GM12878 (cell line): ENCODE results near the gene KCTD6. TPM values are rescaled to one million over a fixed set of nuclear protein-coding genes. Genes with fewer than 3 reads are reported as not detected.

ENCODE experiments used
- ATAC-seq: fragments of 200-7000 bp; cut with Tn5 transposase; 3 replicates; pipeline ENCODE4 v1.9.1; 2020; ENCODE audit warnings: mild to moderate bottlenecking, moderate library complexity
- Bru-seq: library from RNA; stranded (reverse); fragments of 400-500 nt; gene quantifications from one replicate; lab custom pipeline; 2021; lab: Mats Ljungman, UMichigan
- BruChase-seq, 2 experiments: library from RNA; stranded (reverse); fragments of 400-500 nt; gene quantifications; one replicate each; lab custom pipeline; 2021; lab: Mats Ljungman, UMichigan
- BruUV-seq: library from RNA; stranded (reverse); fragments of 400-500 nt; replicated peaks from 2 replicates; lab custom pipeline; 2021; lab: Mats Ljungman, UMichigan
- CTCF ChIA-PET: fragments of 300-600 bp; sonication (Branson Sonifier 250); formaldehyde crosslinking; extraction: SDS; loops from one replicate; lab custom pipeline; 2021; ENCODE audit warnings: inconsistent platforms; lab: Yijun Ruan, JAX
- POLR2A ChIA-PET: fragments of 350-600 bp; formaldehyde crosslinking; extraction: SDS; loops from one replicate; lab custom pipeline; 2021; ENCODE audit warnings: inconsistent platforms; lab: Charles Lee
- RAD21 ChIA-PET: fragments of 300-600 bp; sonication (Branson Sonifier 250); formaldehyde crosslinking; loops from one replicate; lab custom pipeline; 2023; ENCODE audit warnings: antibody characterized with exemption; ENCODE audit not compliant: unreplicated experiment; lab: Charles Lee
- SMC1A ChIA-PET: fragments of 300-600 bp; sonication (Branson Sonifier 250); formaldehyde crosslinking; loops from one replicate; lab custom pipeline; 2023; ENCODE audit not compliant: unreplicated experiment, uncharacterized antibody; lab: Charles Lee
- DNase-seq: peaks from one replicate; pipeline ENCODE4 v3.0.0-alpha.2; 2011; ENCODE audit warnings: low read depth, low spot score
- FAIRE-seq: peaks from 3 replicates; lab custom pipeline; 2011; peaks lifted over from hg19 to GRCh38; lab: Jason Lieb, UNC
- H2AFZ ChIP-seq: 2 replicates; pipeline ENCODE4 v1.6.0; 2011; ENCODE audit warnings: low read depth, low read length, control low read depth; ENCODE audit not compliant: control insufficient read depth
- H3K27ac ChIP-seq: 2 replicates; pipeline ENCODE4 v1.5.1; 2011; ENCODE audit warnings: control low read depth; ENCODE audit not compliant: control insufficient read depth, insufficient read depth
- H3K27me3 ChIP-seq, 2 experiments: replicated peaks in 1 of 2; 2 replicates each; pipeline versions ENCODE4 v1.6.0 to v1.6.1; 2011; ENCODE audit warnings: low read length in 1 of 2; ENCODE audit not compliant: control insufficient read depth in 2 of 2, insufficient read depth in 2 of 2
- H3K36me3 ChIP-seq, 2 experiments: 2 replicates each; pipeline ENCODE4 v1.5.1; 2011; ENCODE audit warnings: low read length in 1 of 2; ENCODE audit not compliant: control insufficient read depth in 2 of 2, insufficient read depth in 2 of 2
- H3K4me1 ChIP-seq: 2 replicates; pipeline ENCODE4 v1.6.1; 2011; ENCODE audit warnings: mild to moderate bottlenecking, low read length, moderate library complexity, mixed read lengths; ENCODE audit not compliant: control insufficient read depth, insufficient read depth
- H3K4me2 ChIP-seq: 2 replicates; pipeline ENCODE4 v1.6.0; 2011; ENCODE audit warnings: control low read depth; ENCODE audit not compliant: control insufficient read depth, insufficient read depth
- H3K4me3 ChIP-seq: fragments of 200-600 bp; sonication (generic); 2 replicates; pipeline ENCODE4 v1.5.1; 2016
- H3K79me2 ChIP-seq: 2 replicates; pipeline ENCODE4 v1.6.0; 2011; ENCODE audit warnings: low read length; ENCODE audit not compliant: control insufficient read depth, insufficient read depth
- H3K9ac ChIP-seq: 2 replicates; pipeline ENCODE4 v1.8.0; 2011; ENCODE audit warnings: low read length, control low read depth, mixed read lengths; ENCODE audit not compliant: control insufficient read depth, insufficient read depth
- H3K9me3 ChIP-seq: replicated peaks from 3 replicates; pipeline ENCODE4 v1.5.1; 2011; ENCODE audit warnings: mild to moderate bottlenecking, low read length; ENCODE audit not compliant: control insufficient read depth, insufficient read depth
- H4K20me1 ChIP-seq: 2 replicates; pipeline ENCODE4 v1.6.0; 2011; ENCODE audit not compliant: control insufficient read depth, insufficient read depth
- BCL3 ChIP-seq: IDR thresholded peaks from 2 replicates; pipeline ENCODE4 v1.6.1; 2011; ENCODE audit warnings: borderline replicate concordance, low read depth, mild to moderate bottlenecking, moderate library complexity, low read length; ENCODE audit not compliant: insufficient read depth, poor library complexity, severe bottlenecking
- BHLHE40 ChIP-seq, 2 experiments: fragments of 450-650 bp in 1 of 2; IDR thresholded peaks; 2 replicates each; pipeline ENCODE4 v1.6.1; 2011 to 2017; ENCODE audit warnings: low read depth in 2 of 2, borderline replicate concordance in 1 of 2, improper control_type of control experiment in 1 of 2, low read length in 1 of 2, mild to moderate bottlenecking in 1 of 2
- DPF2 ChIP-seq: fragments of 450-650 bp; IDR thresholded peaks from 2 replicates; pipeline ENCODE4 v1.6.1; 2017; ENCODE audit warnings: mild to moderate bottlenecking
- EGR1 ChIP-seq, 2 experiments: IDR thresholded peaks; 1 replicate in 1 of 2; 2 replicates in 1 of 2; pipeline ENCODE4 v1.6.1; 2011 to 2012; ENCODE audit warnings: low read depth in 2 of 2, low read length in 2 of 2, borderline replicate concordance in 1 of 2, mild to moderate bottlenecking in 1 of 2, moderate library complexity in 1 of 2
- EP300 ChIP-seq, 2 experiments: fragments of 150-350 bp in 1 of 2; IDR thresholded peaks; 2 replicates each; pipeline ENCODE4 v1.6.1; 2011 to 2012; ENCODE audit warnings: low read depth in 2 of 2, low read length in 2 of 2, borderline replicate concordance in 1 of 2, improper control_type of control experiment in 1 of 2, inconsistent platforms in 1 of 2; ENCODE audit not compliant: control insufficient read depth in 1 of 2
- ETV6 ChIP-seq, 2 experiments: fragments of 450-650 bp in 1 of 2; IDR thresholded peaks in 1 of 2; conservative IDR thresholded peaks in 1 of 2; 2 replicates each; pipeline ENCODE4 v1.6.1; 2014; ENCODE audit warnings: antibody characterized with exemption in 1 of 2, borderline replicate concordance in 1 of 2, low read depth in 1 of 2, mild to moderate bottlenecking in 1 of 2, moderate library complexity in 1 of 2
- HDGF ChIP-seq: fragments of 450-650 bp; IDR thresholded peaks from 2 replicates; pipeline ENCODE4 v1.6.1; 2016; ENCODE audit warnings: antibody characterized with exemption
- IRF5 ChIP-seq: fragments of 450-650 bp; IDR thresholded peaks from 2 replicates; pipeline ENCODE4 v1.6.1; 2017; ENCODE audit warnings: borderline replicate concordance
- MEF2A ChIP-seq: IDR thresholded peaks from 2 replicates; pipeline ENCODE4 v1.6.1; 2011; ENCODE audit warnings: low read depth, mild to moderate bottlenecking, low read length, moderate library complexity; ENCODE audit not compliant: insufficient read depth
- NFXL1 ChIP-seq: fragments of 450-650 bp; IDR thresholded peaks from 2 replicates; pipeline ENCODE4 v1.6.1; 2017; ENCODE audit warnings: antibody characterized with exemption, mild to moderate bottlenecking, borderline replicate concordance
- NR2F1 ChIP-seq: fragments of 450-650 bp; conservative IDR thresholded peaks from 2 replicates; pipeline ENCODE4 v1.6.1; 2017; ENCODE audit warnings: mild to moderate bottlenecking
- TCF12 ChIP-seq: IDR thresholded peaks from 2 replicates; pipeline ENCODE4 v1.6.1; 2011; ENCODE audit warnings: low read depth, mild to moderate bottlenecking, low read length
- YY1 ChIP-seq: IDR thresholded peaks from 2 replicates; pipeline ENCODE4 v1.6.1; 2011; ENCODE audit warnings: low read depth, mild to moderate bottlenecking, low read length
- WGBS: methylation state at CpG from one replicate; pipeline ENCODE4 v1.1.6; 2016; ENCODE audit warnings: low lambda C conversion rate; ENCODE audit not compliant: insufficient replicate concordance, insufficient coverage; ENCODE audit errors: missing lambda C conversion rate; 5-methylcytosine and 5-hydroxymethylcytosine counted together
- in situ Hi-C: fragments of 300-500 bp; cut with MboI; formaldehyde crosslinking; loops from 9 replicates; pipeline ENCODE4 v1.14.3; 2018; ENCODE audit warnings: mixed read lengths
- intact Hi-C: fragments of 100-400 bp; cut with micrococcal nuclease; formaldehyde crosslinking; loops from one replicate; pipeline ENCODE4 v1.14.2; 2022; ENCODE audit not compliant: unreplicated experiment
- long read RNA-seq, 2 experiments: library from polyadenylated mRNA; unstranded; transcript quantifications; one replicate each; pipeline ENCODE4 v2.0.0, GENCODE V29; 2019 to 2020
- polyA minus RNA-seq, 3 experiments: library from RNA; depleted of rRNA, polyadenylated mRNA; stranded (reverse); fragments of >200 nt; gene quantifications; 2 replicates each; pipeline ENCODE4 v1.2.3, GENCODE V29; 2011
- polyA plus RNA-seq, 11 experiments: library from polyadenylated mRNA; depleted of rRNA in 4 of 11; unstranded in 6 of 11; stranded (reverse) in 5 of 11; fragments of >200 nt; fragmentation: Nextera tagmentation in 4 of 11; fragmentation: Illumina TruSeq in 1 of 11; extraction: Ambion mirVana in 4 of 11; extraction: Trizol in 1 of 11; gene quantifications; 1 replicate in 1 of 11; 2 replicates in 10 of 11; pipeline versions ENCODE4 v1.2.1 to v1.2.3, GENCODE V29; 2011 to 2016; ENCODE audit warnings: inconsistent platforms in 2 of 11, missing spikeins in 2 of 11, low read depth in 1 of 11
- total RNA-seq, 4 experiments: library from RNA; depleted of rRNA in 3 of 4; stranded (reverse); fragments of >200 nt in 3 of 4; fragmentation: Illumina TruSeq in 1 of 4; extraction: Trizol in 1 of 4; gene quantifications; 2 replicates each; pipeline versions ENCODE4 v1.2.1 to v1.2.3, GENCODE V29; 2013 to 2021

KCTD6 gene
- 14.7 and 18.0 TPM in 2 replicates for total RNA-seq (2013; cell fraction: nucleolus; rRNA removed)
- total RNA-seq (2014; rRNA removed) (6.7 and 8.8 TPM in 2 replicates), total RNA-seq (2014; rRNA removed; fragmentation: Illumina TruSeq; extraction: Trizol) (9.0 and 10.6 TPM in 2 replicates), total RNA-seq (2021) (5.2 and 5.8 TPM in 2 replicates), polyA plus RNA-seq (2011; rRNA removed) (10.3 and 12.0 TPM in 2 replicates), polyA plus RNA-seq (2014; fragmentation: Illumina TruSeq; extraction: Trizol) (10.7 and 13.1 TPM in 2 replicates), polyA plus RNA-seq (2014; fragmentation: Nextera tagmentation; extraction: Ambion mirVana) (1 to 10 TPM; 9.1 to 9.4 TPM), polyA plus RNA-seq (2014; rRNA removed) (7.5 and 8.2 TPM in 2 replicates), polyA plus RNA-seq (2016; fragmentation: Nextera tagmentation; extraction: Ambion mirVana) (1 to 10 TPM; 6.1 to 8.4 TPM), polyA minus RNA-seq (2011; rRNA and poly(A)+ RNA removed) (5.5 and 6.1 TPM in 2 replicates), Bru-seq, nascent RNA (percentile 67 among the genes with signal in this experiment), BruChase-seq, experiment 1, labeled RNA remaining after a 6-hour chase (percentile 61 among the genes with signal in this experiment), BruChase-seq, experiment 2, labeled RNA remaining after a 2-hour chase (percentile 72 among the genes with signal in this experiment)
- polyA plus RNA-seq (2011; ENCODE audit: low read depth) = 2.3 TPM
- 4.8 and 6.5 TPM in 2 replicates for polyA plus RNA-seq (2011; cell fraction: cytosol; rRNA removed)
- 5.1 and 6.1 TPM in 2 replicates for polyA plus RNA-seq (2011; cell fraction: nucleus; rRNA removed)
- polyA plus RNA-seq (2012) = 2.2 and 3.3 TPM in 2 replicates
- polyA minus RNA-seq (2011; cell fraction: cytosol; rRNA and poly(A)+ RNA removed) = 2.1 and 2.5 TPM in 2 replicates
- 5.7 and 11.7 TPM in 2 replicates for polyA minus RNA-seq (2011; cell fraction: nucleus; rRNA and poly(A)+ RNA removed)
- long read RNA-seq, experiment 1 = 0 reads
- long read RNA-seq, experiment 2, transcript KCTD6-202 (3 exons, 1,533 nt) = major isoform, 47 of 52 reads
- long read RNA-seq, experiment 2, partial matches to known transcripts = 0 of 52 reads
- long read RNA-seq, experiment 2, other reads (novel, unspliced or antisense) = 3 of 52 reads

GRCh38 chr3:58491506-58492402 lies at the start of gene KCTD6:
KCTD6 (plus strand) TSS chr3:58492096; CDS start chr3:58498756, 6,660 bp downstream.
- peak within 1 kb of the TSS; percentile 83 for H3K4me2 ChIP-seq
- no peaks in the 10 kb centered on the region for H4K20me1 ChIP-seq
- peak; percentile 97 for ATAC-seq
- peak within 1 kb of the TSS; percentile 85 for H2AFZ ChIP-seq
- DNase-seq = peak; percentile 57
- BruUV-seq = no TSS peak
- SMC1A ChIA-PET = interaction anchor here (0.8 to 3.6 kb wide), 13 partner anchors 10 to 184 kb away, joined by 3 to 22 read pairs (median 4); partner anchors contain the start of genes HTD2 and RPP14
- POLR2A ChIA-PET = interaction anchor here (0.6 to 1.3 kb wide), 6 partner anchors 15 to 489 kb away, joined by 3 to 5 read pairs (median 4); no protein-coding TSS in a partner anchor
- H3K79me2 ChIP-seq = peaks cover 3% of the 10 kb centered on the region
- H3K9me3 ChIP-seq = no peaks in the 10 kb centered on the region
- H3K4me1 ChIP-seq = peaks cover 5% of the 10 kb centered on the region
- RAD21 ChIA-PET = interaction anchor here (1.0 to 4.0 kb wide), 9 partner anchors 19 to 185 kb away, joined by 3 to 25 read pairs (median 4); partner anchors contain the start of genes HTD2 and RPP14
- WGBS = under 1% methylated on average over 18 of the region's 104 CpGs
- H3K27me3 ChIP-seq = peaks cover 0 to 1% of the 10 kb centered on the region in 2 experiments; a peak in 3 of 4 replicates
- H3K27ac ChIP-seq = no peak within 1 kb of the TSS
- peak within 1 kb of the TSS; percentile 83 for H3K9ac ChIP-seq
- in situ Hi-C loops = no loop called here
- H3K4me3 ChIP-seq = peak within 1 kb of the TSS; percentile 78
- CTCF ChIA-PET = interaction anchor here (0.6 to 4.5 kb wide), 26 partner anchors 9 to 542 kb away, joined by 3 to 22 read pairs (median 6); partner anchors contain the start of genes HTD2, PXK and RPP14
- intact Hi-C loops = loop anchor here (1.0 to 2.0 kb wide), 3 partner anchors 41 to 185 kb away; partner anchors contain the start of genes HTD2, PXK and RPP14
- peak; percentile 61 for FAIRE-seq
- no peaks in the 10 kb centered on the region for H3K36me3 ChIP-seq
- peak; percentile 87 for TF ChIP-seq TCF12
- TF ChIP-seq NR2F1 = peak; percentile 55
- TF ChIP-seq YY1 = peak; percentile 84
- TF ChIP-seq EGR1 (IDR thresholded peaks at IDR 0.05; ENCODE audit: borderline replicate concordance in 1 of 2, low read depth in 2 of 2, low read length in 2 of 2) = peak in 1 of 2 experiments; percentile 63; a peak in 2 of 3 replicates
- TF ChIP-seq ETV6 (conservative IDR thresholded peaks at IDR 0.05 in 1 of 2, IDR thresholded peaks at IDR 0.05 in 1 of 2; ENCODE audit: borderline replicate concordance in 1 of 2, low read depth in 1 of 2) = no peak
- TF ChIP-seq BCL3 = peak; percentile 22
- no peak for TF ChIP-seq HDGF
- 0 out of 2 replicates have a peak, but pooled peaks have one; percentile 14 for TF ChIP-seq MEF2A
- TF ChIP-seq IRF5 = no peak
- TF ChIP-seq BHLHE40 (IDR thresholded peaks at IDR 0.05; ENCODE audit: borderline replicate concordance in 1 of 2, low read depth in 2 of 2, low read length in 1 of 2) = peak in 1 of 2 experiments; percentile 78; a peak in 2 of 4 replicates
- no peak for TF ChIP-seq NFXL1
- peak in 1 of 2 experiments; percentile 40; a peak in 1 of 4 replicates for TF ChIP-seq EP300 (IDR thresholded peaks at IDR 0.05; ENCODE audit: borderline replicate concordance in 1 of 2, control insufficient read depth in 1 of 2, low read depth in 2 of 2, low read length in 2 of 2)
- TF ChIP-seq DPF2 = 0 out of 2 replicates have a peak, but pooled peaks have one; percentile 26
